Measurements from ENCODE around the gene MCF2L2.

MCF2L2 gene

GRCh38 chr3:183293966-183294365 is 134.5 kb downstream of the MCF2L2 start:
- no peak for DNase-seq (ENCODE audit: low spot score)
- in situ Hi-C loops (cut with MboI; ENCODE audit: low pct_unique_long_range_greater_than_20kb, low sequenced_read_pairs, unreplicated experiment), result no loop called here
- TF ChIP-seq CTCF (IDR thresholded peaks at IDR 0.05; ENCODE audit: extremely low read depth, insufficient read depth, missing control alignments), result no peak

GRCh38 chr3:183291497-183292031 is 136.9 kb downstream of the MCF2L2 start:
- DNase-seq (ENCODE audit: low spot score), result no peak
- no peak for TF ChIP-seq CTCF (IDR thresholded peaks at IDR 0.05; ENCODE audit: extremely low read depth, insufficient read depth, missing control alignments)
- in situ Hi-C loops (cut with MboI; ENCODE audit: low pct_unique_long_range_greater_than_20kb, low sequenced_read_pairs, unreplicated experiment), result no loop called here

- no peak for DNase-seq (ENCODE audit: low spot score)
- in situ Hi-C loops (cut with MboI; ENCODE audit: low pct_unique_long_range_greater_than_20kb, low sequenced_read_pairs, unreplicated experiment), result no loop called here
- TF ChIP-seq CTCF (IDR thresholded peaks at IDR 0.05; ENCODE audit: extremely low read depth, insufficient read depth, missing control alignments), result no peak
Observed at GRCh38 chr3:183290216-183290615, 138.2 kb downstream of the MCF2L2 start.

- no peak for TF ChIP-seq CTCF (IDR thresholded peaks at IDR 0.05; ENCODE audit: extremely low read depth, insufficient read depth, missing control alignments)
- in situ Hi-C loops (cut with MboI; ENCODE audit: low pct_unique_long_range_greater_than_20kb, low sequenced_read_pairs, unreplicated experiment), result no loop called here
- DNase-seq (ENCODE audit: low spot score), result no peak
Observed at GRCh38 chr3:183288117-183288516, 140.3 kb downstream of the MCF2L2 start.

- no peak for TF ChIP-seq CTCF (IDR thresholded peaks at IDR 0.05; ENCODE audit: extremely low read depth, insufficient read depth, missing control alignments)
- no peak for DNase-seq (ENCODE audit: low spot score)
- in situ Hi-C loops (cut with MboI; ENCODE audit: low pct_unique_long_range_greater_than_20kb, low sequenced_read_pairs, unreplicated experiment), result no loop called here
Observed at GRCh38 chr3:183287301-183287971, 141.0 kb downstream of the MCF2L2 start.

- DNase-seq (ENCODE audit: low spot score), result peak; percentile 77
- in situ Hi-C loops (cut with MboI; ENCODE audit: low pct_unique_long_range_greater_than_20kb, low sequenced_read_pairs, unreplicated experiment), result no loop called here
- no peak for TF ChIP-seq CTCF (IDR thresholded peaks at IDR 0.05; ENCODE audit: extremely low read depth, insufficient read depth, missing control alignments)
Observed at GRCh38 chr3:183285828-183286457, 142.5 kb downstream of the MCF2L2 start.
